Nephron progenitor cell (in vitro differentiated cells): ENCODE measurements around the gene NELFB.
"Not testable (repeated sequence)": the region's sequence is repeated elsewhere in the genome, so short reads cannot be mapped to it uniquely, and the experiment has no call there.

Experiments
- DNase-seq: peaks from one replicate; pipeline ENCODE4 v3.0.0; 2021
- H3K27ac Mint-ChIP-seq: 2 replicates; pipeline ENCODE4 v1.8.0; 2021; ENCODE audit warnings: mild to moderate bottlenecking, moderate library complexity, mixed read lengths
- H3K27me3 Mint-ChIP-seq: 2 replicates; pipeline ENCODE4 v1.8.0; 2021; ENCODE audit warnings: mild to moderate bottlenecking, low read depth, mixed read lengths; ENCODE audit not compliant: poor library complexity
- H3K36me3 Mint-ChIP-seq: 2 replicates; pipeline ENCODE4 v1.8.0; 2021; ENCODE audit warnings: low read depth, mixed read lengths
- H3K4me1 Mint-ChIP-seq: 2 replicates; pipeline ENCODE4 v1.8.0; 2021; ENCODE audit warnings: mixed read lengths
- H3K4me3 Mint-ChIP-seq: 2 replicates; pipeline ENCODE4 v1.8.0; 2021; ENCODE audit warnings: mild to moderate bottlenecking, moderate library complexity, mixed read lengths
- H3K9me3 Mint-ChIP-seq: 2 replicates; pipeline ENCODE4 v1.8.0; 2021; ENCODE audit warnings: mild to moderate bottlenecking, moderate library complexity, mixed read lengths
- TF ChIP-seq, protein P1 (sequence below): fragments of 200-600 bp; sonication (generic); IDR thresholded peaks from 2 replicates; pipeline ENCODE4 v1.5.0; 2021; ENCODE audit warnings: antibody characterized with exemption

The NELFB gene

DNA sequence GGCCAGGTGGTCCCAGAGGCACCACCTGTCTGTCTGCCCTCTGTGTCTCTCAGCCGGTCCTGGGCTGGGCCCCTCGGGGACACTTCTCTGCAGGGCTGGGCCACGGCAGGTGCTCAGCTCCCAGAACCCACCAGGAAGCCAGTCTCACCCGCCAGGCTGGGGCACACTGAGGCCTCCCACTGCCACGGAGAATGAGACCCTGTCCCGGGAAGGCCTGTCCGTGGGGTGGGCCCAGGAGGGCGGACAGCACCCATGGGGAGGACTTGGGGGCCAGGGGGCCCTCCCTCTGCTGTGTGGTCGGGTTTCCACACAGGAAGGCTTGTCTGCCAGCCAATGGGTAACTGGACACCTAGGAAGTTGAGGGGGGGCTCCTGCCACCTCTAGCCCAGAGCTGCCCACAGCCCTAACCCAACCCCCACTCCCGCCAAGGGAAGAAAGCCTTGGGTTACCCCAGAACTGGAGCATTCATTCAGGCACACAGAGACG lies 18.1 kb upstream of the NELFB start:
- no peaks in the 10 kb centered on the region for H3K36me3 Mint-ChIP-seq

GRCh38 chr9:137237759-137238726 lies 17.1 kb upstream of the NELFB start:
- H3K36me3 Mint-ChIP-seq: peaks cover 10% of the 10 kb centered on the region
- TF ChIP-seq, protein P1, sequence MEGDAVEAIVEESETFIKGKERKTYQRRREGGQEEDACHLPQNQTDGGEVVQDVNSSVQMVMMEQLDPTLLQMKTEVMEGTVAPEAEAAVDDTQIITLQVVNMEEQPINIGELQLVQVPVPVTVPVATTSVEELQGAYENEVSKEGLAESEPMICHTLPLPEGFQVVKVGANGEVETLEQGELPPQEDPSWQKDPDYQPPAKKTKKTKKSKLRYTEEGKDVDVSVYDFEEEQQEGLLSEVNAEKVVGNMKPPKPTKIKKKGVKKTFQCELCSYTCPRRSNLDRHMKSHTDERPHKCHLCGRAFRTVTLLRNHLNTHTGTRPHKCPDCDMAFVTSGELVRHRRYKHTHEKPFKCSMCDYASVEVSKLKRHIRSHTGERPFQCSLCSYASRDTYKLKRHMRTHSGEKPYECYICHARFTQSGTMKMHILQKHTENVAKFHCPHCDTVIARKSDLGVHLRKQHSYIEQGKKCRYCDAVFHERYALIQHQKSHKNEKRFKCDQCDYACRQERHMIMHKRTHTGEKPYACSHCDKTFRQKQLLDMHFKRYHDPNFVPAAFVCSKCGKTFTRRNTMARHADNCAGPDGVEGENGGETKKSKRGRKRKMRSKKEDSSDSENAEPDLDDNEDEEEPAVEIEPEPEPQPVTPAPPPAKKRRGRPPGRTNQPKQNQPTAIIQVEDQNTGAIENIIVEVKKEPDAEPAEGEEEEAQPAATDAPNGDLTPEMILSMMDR: no peak
- no peaks in the 10 kb centered on the region for H3K27me3 Mint-ChIP-seq
- DNase-seq: no peak
- H3K9me3 Mint-ChIP-seq: no peaks in the 10 kb centered on the region
- peaks cover 43% of the 10 kb centered on the region for H3K4me1 Mint-ChIP-seq
- no peak overlapping the region for H3K27ac Mint-ChIP-seq
- H3K4me3 Mint-ChIP-seq: peak overlapping the region; percentile 24

More for the DNA sequence above, 18.1 kb upstream of the NELFB start:
- DNase-seq: no peak
- no peak overlapping the region for H3K4me3 Mint-ChIP-seq
- H3K4me1 Mint-ChIP-seq: peaks cover 33% of the 10 kb centered on the region
- TF ChIP-seq, protein P1: no peak
- H3K27me3 Mint-ChIP-seq: no peaks in the 10 kb centered on the region
- no peak overlapping the region for H3K27ac Mint-ChIP-seq
- no peaks in the 10 kb centered on the region for H3K9me3 Mint-ChIP-seq

DNA sequence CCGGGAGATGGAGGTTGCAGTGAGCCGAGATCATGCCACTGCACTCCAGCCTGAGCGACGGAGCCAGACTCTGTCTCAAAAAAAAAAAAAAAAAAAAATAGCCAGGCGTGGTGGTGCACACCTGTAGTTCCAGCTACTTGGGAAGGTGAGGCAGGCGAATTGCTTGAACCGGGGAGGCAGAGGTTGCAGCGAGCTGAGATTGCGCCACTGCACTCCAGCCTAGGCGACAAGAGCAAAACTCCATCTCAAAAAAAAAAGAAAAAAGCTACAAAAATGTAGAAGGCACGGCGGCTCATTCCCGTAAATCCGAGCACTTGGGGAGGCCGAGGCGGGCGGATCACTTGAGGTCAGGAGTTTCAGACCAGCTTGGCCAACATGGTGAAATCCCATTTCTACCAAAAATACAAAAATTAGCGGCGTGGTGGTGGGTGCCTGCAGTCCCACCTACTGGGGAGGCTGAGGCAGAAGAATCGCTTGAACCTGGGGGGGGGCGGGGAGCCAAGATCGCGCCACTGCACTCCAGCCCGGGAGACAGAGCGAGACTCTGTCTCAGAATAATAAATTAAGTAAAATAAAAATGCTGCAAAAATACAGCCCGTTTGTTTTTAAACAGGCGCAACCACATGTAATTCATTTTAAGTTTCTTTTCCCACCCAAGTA lies 15.5 kb upstream of the NELFB start:
- H3K27me3 Mint-ChIP-seq, H3K9me3 Mint-ChIP-seq, DNase-seq: not testable (repeated sequence)
- peaks cover 58% of the 10 kb centered on the region for H3K4me1 Mint-ChIP-seq
- peak overlapping the region; percentile 93 for H3K27ac Mint-ChIP-seq
- peaks cover 15% of the 10 kb centered on the region for H3K36me3 Mint-ChIP-seq
- H3K4me3 Mint-ChIP-seq: peak overlapping the region; percentile 81

GRCh38 chr9:137240318-137240840 lies 14.7 kb upstream of the NELFB start:
- Mint-ChIP-seq H3K27ac (no peak overlapping the region), H3K4me3 (peak overlapping the region; percentile 81)

GRCh38 chr9:137240841-137241489 lies 14.2 kb upstream of the NELFB start, which contains the start of gene TUBB4B:
Gene TUBB4B, plus strand, starts transcription at chr9:137241287. Its CDS starts 74 bp downstream, at chr9:137241361.
- Mint-ChIP-seq H3K9me3 (no peaks in the 10 kb centered on the region), H3K27me3 (peaks cover 3% of the 10 kb centered on the region), H3K4me3 (peak within 1 kb of the TSS; percentile 89), H3K4me1 (peaks cover 53% of the 10 kb centered on the region), H3K27ac (peak within 1 kb of the TSS; percentile 93), H3K36me3 (peaks cover 15% of the 10 kb centered on the region)
- peak; percentile 97 for DNase-seq
- TF ChIP-seq, protein P1: no peak

More at GRCh38 chr9:137240318-137240840, 14.7 kb upstream of the NELFB start:
- Mint-ChIP-seq H3K27me3 (no peaks in the 10 kb centered on the region), H3K36me3 (peaks cover 15% of the 10 kb centered on the region), H3K4me1 (peaks cover 53% of the 10 kb centered on the region), H3K9me3 (no peaks in the 10 kb centered on the region)
- TF ChIP-seq, protein P1: no peak
- peak; percentile 65 for DNase-seq
